Keratinocyte (primary cell): ENCODE measurements around the gene PARP14. TPM values are rescaled to one million over a fixed set of nuclear protein-coding genes. Genes with fewer than 3 reads are reported as not detected.

ENCODE experiments used
- DNase-seq: peaks from one replicate; pipeline ENCODE4 v3.0.0-alpha.2; 2011; ENCODE audit warnings: low read depth, missing footprints, low spot score
- FAIRE-seq: peaks from 2 replicates; lab custom pipeline; 2011; peaks lifted over from hg19 to GRCh38; lab: Jason Lieb, UNC
- H2AFZ ChIP-seq: 2 replicates; pipeline ENCODE4 v1.6.0; 2012; ENCODE audit warnings: low read length, control low read depth, inconsistent platforms; ENCODE audit not compliant: control insufficient read depth
- H3K27ac ChIP-seq: 2 replicates; pipeline ENCODE4 v1.5.1; 2011; ENCODE audit warnings: low read length; ENCODE audit not compliant: control insufficient read depth, insufficient read depth
- H3K27me3 ChIP-seq: 3 replicates; pipeline ENCODE4 v1.6.0; 2011; ENCODE audit warnings: low read length; ENCODE audit not compliant: control insufficient read depth, insufficient read depth; ENCODE audit errors: extremely low read depth
- H3K36me3 ChIP-seq, 2 experiments: 2 replicates in 1 of 2; 3 replicates in 1 of 2; pipeline ENCODE4 v1.5.1; 2011; ENCODE audit warnings: low read length in 2 of 2, mild to moderate bottlenecking in 1 of 2; ENCODE audit not compliant: control insufficient read depth in 2 of 2, insufficient read depth in 2 of 2; ENCODE audit errors: extremely low read depth in 1 of 2
- H3K4me1 ChIP-seq: 3 replicates; pipeline ENCODE4 v1.5.1; 2011; ENCODE audit warnings: low read length; ENCODE audit not compliant: control insufficient read depth, insufficient read depth; ENCODE audit errors: extremely low read depth
- H3K4me2 ChIP-seq: 3 replicates; pipeline ENCODE4 v1.6.0; 2011; ENCODE audit warnings: low read depth, low read length; ENCODE audit not compliant: control insufficient read depth, insufficient read depth; ENCODE audit errors: extremely low read depth
- H3K4me3 ChIP-seq, 3 experiments: fragments of 200-600 bp in 1 of 3; sonication (generic) in 1 of 3; 2 replicates in 2 of 3; 3 replicates in 1 of 3; pipeline ENCODE4 v1.5.1; 2011 to 2016; ENCODE audit warnings: low read length in 3 of 3, mild to moderate bottlenecking in 3 of 3, control low read depth in 2 of 3, inconsistent platforms in 1 of 3, low read depth in 1 of 3, mixed read lengths in 1 of 3, mixed run types in 1 of 3, moderate library complexity in 1 of 3; ENCODE audit not compliant: control insufficient read depth in 2 of 3, insufficient read depth in 2 of 3; ENCODE audit errors: extremely low read depth in 1 of 3
- H3K79me2 ChIP-seq: 2 replicates; pipeline ENCODE4 v1.6.0; 2012; ENCODE audit warnings: low read length; ENCODE audit not compliant: control insufficient read depth, insufficient read depth
- H3K9ac ChIP-seq: 3 replicates; pipeline ENCODE4 v1.6.0; 2011; ENCODE audit warnings: low read length; ENCODE audit not compliant: control insufficient read depth, insufficient read depth; ENCODE audit errors: extremely low read depth
- H3K9me1 ChIP-seq: 3 replicates; pipeline ENCODE4 v1.6.0; 2011; ENCODE audit warnings: low read length; ENCODE audit not compliant: control insufficient read depth, insufficient read depth; ENCODE audit errors: extremely low read depth
- H3K9me3 ChIP-seq: 2 replicates; pipeline ENCODE4 v1.5.1; 2012; ENCODE audit warnings: low read depth, low read length; ENCODE audit not compliant: control insufficient read depth
- H4K20me1 ChIP-seq: 3 replicates; pipeline ENCODE4 v1.6.0; 2011; ENCODE audit warnings: low read length; ENCODE audit not compliant: control insufficient read depth, insufficient read depth; ENCODE audit errors: extremely low read depth
- CTCF ChIP-seq, 3 experiments: IDR thresholded peaks in 1 of 3; conservative IDR thresholded peaks in 1 of 3; optimal IDR thresholded peaks in 1 of 3; 2 replicates in 2 of 3; 3 replicates in 1 of 3; pipeline versions ENCODE3 to v1.5.1; 2011; ENCODE audit warnings: low read length in 3 of 3, mild to moderate bottlenecking in 3 of 3, moderate library complexity in 2 of 3, control low read depth in 1 of 3, inconsistent platforms in 1 of 3; ENCODE audit not compliant: insufficient read depth in 2 of 3; ENCODE audit errors: extremely low read depth in 1 of 3
- EZH2 ChIP-seq: IDR thresholded peaks from one replicate; pipeline ENCODE4 v1.6.1; 2012; ENCODE audit warnings: inconsistent platforms, mild to moderate bottlenecking, low read length, moderate library complexity
- dilution Hi-C: fragments of 300-500 bp; cut with MboI; formaldehyde crosslinking; loops from one replicate; pipeline ENCODE4 v1.7.0; 2020; ENCODE audit warnings: low sequenced_read_pairs; ENCODE audit not compliant: extremely low pct_ligation_motif_present
- polyA plus RNA-seq, 5 experiments: library from polyadenylated mRNA; depleted of rRNA in 3 of 5; stranded (reverse) in 3 of 5; stranded (forward) in 1 of 5; unstranded in 1 of 5; fragments of >200 nt; gene quantifications; 1 replicate in 1 of 5; 2 replicates in 3 of 5; 3 replicates in 1 of 5; pipeline versions ENCODE4 v1.2.1 to v1.2.3, GENCODE V29; 2011 to 2012; ENCODE audit warnings: missing spikeins in 2 of 5, low read depth in 1 of 5, low replicate concordance in 1 of 5

The PARP14 gene
- polyA plus RNA-seq, 1 donor (not counting 4 experiments of a cell fraction or from before 2014, with no cell fraction given): 25.7 TPM

DNA sequence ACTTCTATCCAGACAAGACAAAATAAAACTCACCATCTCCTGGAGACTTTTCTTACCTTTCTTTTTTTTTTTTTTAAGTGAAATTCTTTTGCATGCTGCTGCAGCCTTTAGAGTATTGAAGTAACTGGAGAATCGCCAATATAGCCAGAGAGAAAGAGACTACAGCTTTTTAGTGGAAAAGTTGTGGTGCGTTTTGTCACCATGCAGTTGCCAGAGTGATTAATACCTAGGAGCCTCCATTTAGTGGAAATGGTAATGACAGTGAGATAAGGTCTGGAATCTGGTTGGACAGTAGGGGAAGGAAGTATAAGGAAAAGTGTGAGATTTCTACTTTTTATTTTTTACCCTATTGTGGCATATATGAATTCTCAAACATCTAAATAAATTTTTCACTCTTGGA is 18.1 kb upstream of the PARP14 start:
- H2AFZ ChIP-seq: no peak overlapping the region
- H3K79me2 ChIP-seq: no peaks in the 10 kb centered on the region
- H3K4me3 ChIP-seq: no peak overlapping the region
- no peaks in the 10 kb centered on the region for H4K20me1 ChIP-seq
- H3K9ac ChIP-seq: no peak overlapping the region
- peaks cover 4% of the 10 kb centered on the region for H3K27me3 ChIP-seq
- dilution Hi-C loops: no loop called here
- no peak for TF ChIP-seq CTCF (optimal IDR thresholded peaks at IDR 0.05 in 1 of 3, IDR thresholded peaks at IDR 0.05 in 1 of 3, conservative IDR thresholded peaks at IDR 0.05 in 1 of 3; ENCODE audit: extremely low read depth in 1 of 3, insufficient read depth in 2 of 3, low read length in 3 of 3)
- no peak for TF ChIP-seq EZH2
- no peaks in the 10 kb centered on the region for H3K36me3 ChIP-seq
- H3K9me3 ChIP-seq: peaks cover 2% of the 10 kb centered on the region
- FAIRE-seq: no peak
- H3K4me2 ChIP-seq: no peak overlapping the region
- DNase-seq: no peak
- no peak overlapping the region for H3K27ac ChIP-seq
- H3K4me1 ChIP-seq: no peaks in the 10 kb centered on the region
- no peaks in the 10 kb centered on the region for H3K9me1 ChIP-seq

GRCh38 chr3:122665226-122665786 is 15.3 kb upstream of the PARP14 start:
- FAIRE-seq: no peak

More at GRCh38 chr3:122665226-122665786, 15.3 kb upstream of the PARP14 start:
- H2AFZ ChIP-seq: no peak overlapping the region
- no peaks in the 10 kb centered on the region for H3K79me2 ChIP-seq
- H3K27me3 ChIP-seq: peaks cover 4% of the 10 kb centered on the region
- peaks cover 3% of the 10 kb centered on the region for H3K4me1 ChIP-seq
- H3K4me2 ChIP-seq: no peak overlapping the region
- no peak for DNase-seq
- no peak overlapping the region for H3K4me3 ChIP-seq
- H3K27ac ChIP-seq: no peak overlapping the region
- H4K20me1 ChIP-seq: no peaks in the 10 kb centered on the region
- H3K9ac ChIP-seq: no peak overlapping the region
- dilution Hi-C loops: no loop called here
- TF ChIP-seq CTCF (optimal IDR thresholded peaks at IDR 0.05 in 1 of 3, IDR thresholded peaks at IDR 0.05 in 1 of 3, conservative IDR thresholded peaks at IDR 0.05 in 1 of 3; ENCODE audit: extremely low read depth in 1 of 3, insufficient read depth in 2 of 3, low read length in 3 of 3) (no peak), EZH2 (no peak)
- H3K9me3 ChIP-seq: peaks cover 2% of the 10 kb centered on the region
- H3K36me3 ChIP-seq: no peaks in the 10 kb centered on the region
- no peaks in the 10 kb centered on the region for H3K9me1 ChIP-seq
